Spleen (tissue), 11 donors: ENCODE measurements around the gene C16orf92. TPM values are rescaled to one million over a fixed set of nuclear protein-coding genes. Genes with fewer than 3 reads are reported as not detected.

Source experiments
- DNase-seq: peaks from one replicate; pipeline ENCODE4 v3.0.0-alpha.2; 2020
- H3K27ac ChIP-seq, 8 donors: fragments of 200-600 bp; sonication (generic) in 7 of 8; 1 replicate in 4 of 8; 2 replicates in 4 of 8; pipeline versions ENCODE4 v1.5.0 to v1.8.0; 2016 to 2021; ENCODE audit warnings: inconsistent platforms in 4 of 8, mild to moderate bottlenecking in 4 of 8, moderate library complexity in 1 of 8
- H3K27me3 ChIP-seq, 7 donors: fragments of 200-600 bp; sonication (generic) in 6 of 7; replicated peaks in 1 of 7; 1 replicate in 4 of 7; 2 replicates in 3 of 7; pipeline versions ENCODE4 v1.5.0 to v1.8.0; 2016 to 2021; ENCODE audit warnings: inconsistent platforms in 3 of 7, mild to moderate bottlenecking in 1 of 7
- H3K36me3 ChIP-seq, 6 donors: fragments of 200-600 bp; sonication (generic) in 5 of 6; 1 replicate in 4 of 6; 2 replicates in 2 of 6; pipeline versions ENCODE4 v1.5.0 to v1.8.0; 2016 to 2021; ENCODE audit warnings: inconsistent platforms in 2 of 6
- H3K4me1 ChIP-seq, 6 donors: fragments of 200-600 bp; sonication (generic) in 5 of 6; 1 replicate in 3 of 6; 2 replicates in 3 of 6; pipeline versions ENCODE4 v1.5.0 to v1.8.0; 2016 to 2021; ENCODE audit warnings: inconsistent platforms in 3 of 6
- H3K4me3 ChIP-seq, 8 donors: fragments of 200-600 bp; sonication (generic) in 7 of 8; 1 replicate in 4 of 8; 2 replicates in 4 of 8; pipeline versions ENCODE4 v1.5.0 to v1.8.0; 2016 to 2021; ENCODE audit warnings: inconsistent platforms in 4 of 8, mild to moderate bottlenecking in 4 of 8, moderate library complexity in 2 of 8
- H3K9me3 ChIP-seq, 8 donors: fragments of 200-600 bp; sonication (generic) in 7 of 8; 1 replicate in 4 of 8; 2 replicates in 4 of 8; pipeline versions ENCODE4 v1.5.0 to v1.8.0; 2016 to 2021; ENCODE audit warnings: inconsistent platforms in 4 of 8
- POLR2A ChIP-seq, 3 donors: fragments of 450-650 bp; IDR thresholded peaks; one replicate each; pipeline ENCODE4 v1.5.1; 2017; ENCODE audit warnings: antibody characterized with exemption in 3 of 3, mild to moderate bottlenecking in 1 of 3
- POLR2AphosphoS5 ChIP-seq, 3 donors: sonication (generic); formaldehyde crosslinking; IDR thresholded peaks; one replicate each; pipeline ENCODE4 v1.5.1; 2017; ENCODE audit warnings: antibody characterized with exemption in 3 of 3
- WGBS, 5 donors: extraction: QIAGEN DNeasy Blood & Tissue Kit in 3 of 5; methylation state at CpG; one replicate each; pipeline versions ENCODE4 v1.1.5 to v1.1.7; 2013 to 2018; 5-methylcytosine and 5-hydroxymethylcytosine counted together
- intact Hi-C: fragments of 100-400 bp; cut with DNase I; formaldehyde crosslinking; loops from one replicate; pipeline ENCODE4 v1.15.0; 2023; ENCODE audit warnings: low total_unique reads
- polyA plus RNA-seq, 3 donors: library from polyadenylated mRNA; stranded (reverse); fragments of 200-250 nt; gene quantifications; one replicate each; pipeline ENCODE4 v1.2.1, GENCODE V29; 2013
- total RNA-seq, 7 donors: library from RNA; depleted of rRNA in 3 of 7; stranded (reverse); fragments of >200 nt in 3 of 7; fragmentation: NEBNext Ultra II Directional in 4 of 7; extraction: Animal tissue kit (Norgen Biotek cat#: 25700) in 4 of 7; gene quantifications; one replicate each; pipeline versions ENCODE4 v1.1.0 to v1.2.1, GENCODE V29; 2016 to 2021
- TF ChIP-seq, protein P1 (sequence below), 11 experiments: fragments of 200-600 bp in 7 of 11; fragments of 450-650 bp in 4 of 11; sonication (generic) in 4 of 11; IDR thresholded peaks in 8 of 11; conservative IDR thresholded peaks in 3 of 11; 1 replicate in 7 of 11; 2 replicates in 4 of 11; pipeline versions ENCODE4 v1.4.0 to v1.8.0; 2016 to 2021; ENCODE audit warnings: antibody characterized with exemption in 11 of 11, inconsistent platforms in 4 of 11, mild to moderate bottlenecking in 1 of 11
- donor health status: healthy with polysubstance abuse.
- donor health status: DM: no; HTN: no; CAD: no; lungs with moderate emphysema.
- donor health status: DM: no; HTN: no; CAD: no.
- donor health status: Bipolar disorder and iron deficiency.
- donor health status: healthy.
- donor health status: DM: no; HTN: no; CAD: no.
- donor health status: DM: yes; HTN: yes; CAD: no.

The C16orf92 gene
- total and polyA plus RNA-seq, 10 donors: not detected

DNA sequence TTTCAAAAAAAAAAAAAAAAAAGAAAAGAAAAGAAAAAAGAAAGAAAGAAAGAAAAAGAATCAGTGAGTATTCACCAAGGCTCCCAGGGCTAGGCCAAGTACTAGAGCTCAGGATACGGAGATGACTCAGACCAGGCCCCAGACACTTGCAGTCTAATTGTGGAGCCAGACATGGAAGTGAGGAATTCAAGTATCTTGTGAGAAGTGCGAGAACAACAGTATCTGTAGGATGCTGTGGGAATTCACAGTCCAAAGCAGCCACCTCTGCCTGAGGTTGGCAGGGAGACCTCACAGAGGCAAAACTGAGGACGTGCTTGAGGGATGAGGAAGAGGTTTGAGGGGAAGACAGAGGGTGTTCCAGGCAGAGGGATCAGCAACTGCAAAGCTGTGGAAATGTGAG, 28.5 kb downstream of the C16orf92 start:
- TF ChIP-seq POLR2AphosphoS5 (IDR thresholded peaks at IDR 0.05) (no peak), POLR2A (IDR thresholded peaks at IDR 0.05) (no peak)
- TF ChIP-seq, protein P1, sequence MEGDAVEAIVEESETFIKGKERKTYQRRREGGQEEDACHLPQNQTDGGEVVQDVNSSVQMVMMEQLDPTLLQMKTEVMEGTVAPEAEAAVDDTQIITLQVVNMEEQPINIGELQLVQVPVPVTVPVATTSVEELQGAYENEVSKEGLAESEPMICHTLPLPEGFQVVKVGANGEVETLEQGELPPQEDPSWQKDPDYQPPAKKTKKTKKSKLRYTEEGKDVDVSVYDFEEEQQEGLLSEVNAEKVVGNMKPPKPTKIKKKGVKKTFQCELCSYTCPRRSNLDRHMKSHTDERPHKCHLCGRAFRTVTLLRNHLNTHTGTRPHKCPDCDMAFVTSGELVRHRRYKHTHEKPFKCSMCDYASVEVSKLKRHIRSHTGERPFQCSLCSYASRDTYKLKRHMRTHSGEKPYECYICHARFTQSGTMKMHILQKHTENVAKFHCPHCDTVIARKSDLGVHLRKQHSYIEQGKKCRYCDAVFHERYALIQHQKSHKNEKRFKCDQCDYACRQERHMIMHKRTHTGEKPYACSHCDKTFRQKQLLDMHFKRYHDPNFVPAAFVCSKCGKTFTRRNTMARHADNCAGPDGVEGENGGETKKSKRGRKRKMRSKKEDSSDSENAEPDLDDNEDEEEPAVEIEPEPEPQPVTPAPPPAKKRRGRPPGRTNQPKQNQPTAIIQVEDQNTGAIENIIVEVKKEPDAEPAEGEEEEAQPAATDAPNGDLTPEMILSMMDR (IDR thresholded peaks at IDR 0.05 in 8 of 11, conservative IDR thresholded peaks at IDR 0.05 in 3 of 11): no peak
- intact Hi-C loops: no loop called here
- no peak for DNase-seq
- Histone ChIP-seq H3K4me1 (peaks cover 6 to 37% (median 20%) of the 10 kb centered on the region in 6 donors), H3K9me3 (no peaks in the 10 kb centered on the region), H3K36me3 (no peaks in the 10 kb centered on the region), H3K4me3 (no peak overlapping the region), H3K27me3 (no peaks in the 10 kb centered on the region), H3K27ac (no peak overlapping the region)
- 81 to 91% (median 83%) methylated on average over 3 of the region's 3 CpGs for WGBS, 5 donors

DNA sequence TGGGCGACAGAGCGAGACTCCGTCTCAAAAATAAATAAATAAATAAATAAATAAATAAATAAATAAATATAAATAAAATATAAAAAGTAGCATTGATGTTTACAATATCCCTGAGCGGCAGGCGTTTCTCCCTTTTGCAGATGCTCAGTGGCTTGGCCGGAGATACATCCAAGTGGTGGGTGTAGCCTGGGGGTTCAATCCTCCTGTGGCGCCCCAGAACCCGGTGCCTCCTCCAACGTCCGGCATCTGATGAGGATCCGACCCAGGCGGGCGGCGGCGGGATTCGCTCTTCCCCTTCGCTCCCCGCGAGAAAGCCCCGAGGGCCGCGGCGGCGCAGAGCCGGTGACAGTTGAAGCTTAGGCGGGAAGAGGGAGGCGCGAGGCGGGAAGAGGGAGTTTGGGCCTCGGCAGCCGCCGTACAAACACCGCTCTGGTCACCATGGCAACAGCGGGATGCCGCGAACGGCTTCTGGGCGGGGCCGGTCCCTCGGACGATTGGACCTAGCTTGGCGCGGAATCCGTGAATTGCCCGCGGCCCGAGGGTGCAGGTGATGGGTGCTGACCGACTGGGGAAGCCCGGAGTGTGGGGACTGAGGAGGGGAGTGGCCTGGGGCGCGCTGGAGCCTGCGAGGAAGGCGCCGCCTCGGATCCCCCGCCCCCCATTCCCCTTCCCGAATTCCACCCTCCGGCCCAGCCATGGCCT, 29.8 kb downstream of the C16orf92 start:
- Histone ChIP-seq H3K9me3 (no peaks in the 10 kb centered on the region), H3K27me3 (no peaks in the 10 kb centered on the region), H3K27ac (peak overlapping the region in 7 of 8 donors; percentile 22 to 74 (median 62)), H3K4me1 (peaks cover 6 to 37% (median 20%) of the 10 kb centered on the region in 6 donors), H3K4me3 (peak overlapping the region; percentile 61 to 96 (median 83)), H3K36me3 (no peaks in the 10 kb centered on the region)
- WGBS, 5 donors: 4 to 6% (median 5%) methylated on average over 43 to 58 of the region's 58 CpGs
- DNase-seq: peak; percentile 97
- intact Hi-C loops: no loop called here
- TF ChIP-seq, protein P1 (IDR thresholded peaks at IDR 0.05 in 8 of 11, conservative IDR thresholded peaks at IDR 0.05 in 3 of 11): no peak
- TF ChIP-seq POLR2A (IDR thresholded peaks at IDR 0.05) (no peak), POLR2AphosphoS5 (IDR thresholded peaks at IDR 0.05) (peak; percentile 81 to 91 (median 91))

DNA sequence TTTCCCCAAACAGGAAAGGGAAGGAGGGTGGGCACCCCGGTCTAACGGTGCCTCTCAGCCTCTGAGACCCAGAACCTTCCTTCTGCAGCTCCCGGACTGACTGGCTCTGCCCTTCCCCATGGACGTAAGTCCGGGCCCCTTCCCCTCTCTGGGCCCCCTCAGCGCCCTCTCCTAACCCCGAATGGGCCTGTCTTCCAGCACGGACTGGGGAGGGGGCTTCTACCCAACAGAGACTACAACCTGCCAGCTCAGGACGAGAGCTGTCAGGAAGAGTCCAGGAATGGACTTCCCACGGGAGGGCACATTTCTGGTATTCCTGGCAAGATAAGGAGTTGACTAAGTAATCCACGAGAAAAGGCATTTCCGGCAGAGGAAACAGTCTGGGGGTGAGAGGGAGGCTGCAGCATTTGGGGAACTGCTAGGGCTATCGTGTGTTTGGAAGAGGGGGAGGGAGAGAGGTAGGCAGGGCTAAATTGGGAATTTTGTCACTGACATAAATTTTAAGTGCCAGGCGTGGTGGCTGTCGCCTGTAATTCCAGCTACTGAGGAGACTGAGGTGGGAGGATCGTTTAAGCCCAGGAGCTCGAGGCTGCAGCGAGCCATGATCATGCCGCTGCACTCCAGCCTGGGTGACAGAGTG, 30.5 kb downstream of the C16orf92 start:
- TF ChIP-seq POLR2AphosphoS5 (IDR thresholded peaks at IDR 0.05) (no peak), POLR2A (IDR thresholded peaks at IDR 0.05) (no peak)
- TF ChIP-seq, protein P1 (IDR thresholded peaks at IDR 0.05 in 8 of 11, conservative IDR thresholded peaks at IDR 0.05 in 3 of 11): no peak
- Histone ChIP-seq H3K36me3 (no peaks in the 10 kb centered on the region), H3K27ac (peak overlapping the region in 7 of 8 donors; percentile 22 to 74 (median 62)), H3K4me1 (peaks cover 6 to 37% (median 20%) of the 10 kb centered on the region in 6 donors), H3K9me3 (no peaks in the 10 kb centered on the region), H3K27me3 (no peaks in the 10 kb centered on the region), H3K4me3 (peak overlapping the region; percentile 61 to 96 (median 83))
- 8 to 11% (median 9%) methylated on average over 15 to 19 of the region's 19 CpGs for WGBS, 5 donors
- DNase-seq: no peak
- intact Hi-C loops: no loop called here

DNA sequence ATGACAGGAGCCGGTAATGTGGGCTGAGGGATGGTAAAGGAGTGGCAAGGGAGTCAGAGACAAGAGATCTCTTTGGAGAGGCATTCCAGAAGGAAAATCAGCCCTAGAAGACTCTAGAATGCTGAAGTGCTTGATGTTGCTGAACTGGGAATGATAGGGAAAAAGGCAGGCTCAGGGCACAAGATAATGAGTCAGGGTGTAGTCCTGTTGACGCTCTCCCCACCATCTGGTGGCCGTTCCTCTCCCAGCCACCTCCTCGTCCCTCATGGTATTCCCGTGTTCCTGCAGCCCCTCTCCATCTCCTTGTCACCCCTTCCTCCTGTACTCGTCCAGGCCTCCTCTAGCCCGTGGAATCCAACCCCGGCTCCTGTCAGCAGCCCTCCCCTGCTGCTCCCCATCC, 31.5 kb downstream of the C16orf92 start:
- intact Hi-C loops: no loop called here
- Histone ChIP-seq H3K27me3 (no peaks in the 10 kb centered on the region), H3K36me3 (no peaks in the 10 kb centered on the region), H3K27ac (no peak overlapping the region), H3K4me3 (no peak overlapping the region), H3K9me3 (no peaks in the 10 kb centered on the region), H3K4me1 (peaks cover 6 to 37% (median 20%) of the 10 kb centered on the region in 6 donors)
- WGBS, 5 donors: 76 to 90% (median 85%) methylated on average over 8 of the region's 8 CpGs
- DNase-seq: no peak
- TF ChIP-seq POLR2AphosphoS5 (IDR thresholded peaks at IDR 0.05) (no peak), POLR2A (IDR thresholded peaks at IDR 0.05) (no peak)
- TF ChIP-seq, protein P1 (IDR thresholded peaks at IDR 0.05 in 8 of 11, conservative IDR thresholded peaks at IDR 0.05 in 3 of 11): no peak
